ENCODE measurements around the gene PDGFRB.

Gene PDGFRB

DNA sequence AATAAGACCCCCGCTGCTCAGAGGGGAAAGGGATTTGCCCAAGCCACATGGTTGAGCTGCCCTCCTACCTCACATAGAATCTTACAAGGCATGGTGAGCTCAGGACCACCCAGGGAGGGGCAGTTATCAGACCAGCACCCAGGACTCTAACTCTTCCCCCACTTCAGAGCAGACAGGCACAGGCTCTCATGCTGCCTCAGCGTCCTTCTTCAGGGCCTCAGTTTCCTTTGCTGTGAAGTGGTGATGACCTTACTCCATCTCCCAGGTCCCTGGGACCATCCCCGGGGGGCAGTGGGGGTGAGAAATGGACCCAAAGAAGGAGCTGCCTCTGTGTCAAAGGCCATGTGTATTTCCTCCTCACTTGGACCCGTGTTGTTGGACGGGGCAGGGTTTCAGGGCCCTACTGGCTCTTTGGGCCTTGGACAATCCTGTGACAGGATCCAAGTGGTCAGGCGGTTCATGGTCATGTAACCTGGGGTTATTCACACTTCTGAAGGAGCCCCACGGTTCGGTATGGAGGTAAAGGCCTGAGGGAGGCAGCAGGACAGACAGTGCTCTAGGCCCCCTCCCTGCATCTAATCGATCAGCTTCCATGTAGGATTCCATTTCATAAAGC lies 37.6 kb downstream of the PDGFRB start:
- no peaks in the 10 kb centered on the region for H3K79me2 ChIP-seq (ENCODE audit: insufficient read depth, low read length)
- H3K9me3 ChIP-seq (ENCODE audit: insufficient read depth, low read length): no peaks in the 10 kb centered on the region
- H3F3A ChIP-seq (ENCODE audit: insufficient read depth): no peaks in the 10 kb centered on the region
- no peaks in the 10 kb centered on the region for H3K27me3 ChIP-seq (ENCODE audit: low read length)
- no peak for TF ChIP-seq EZH2phosphoT487 (conservative IDR thresholded peaks at IDR 0.05; ENCODE audit: low read length)
- TF ChIP-seq, protein P1, sequence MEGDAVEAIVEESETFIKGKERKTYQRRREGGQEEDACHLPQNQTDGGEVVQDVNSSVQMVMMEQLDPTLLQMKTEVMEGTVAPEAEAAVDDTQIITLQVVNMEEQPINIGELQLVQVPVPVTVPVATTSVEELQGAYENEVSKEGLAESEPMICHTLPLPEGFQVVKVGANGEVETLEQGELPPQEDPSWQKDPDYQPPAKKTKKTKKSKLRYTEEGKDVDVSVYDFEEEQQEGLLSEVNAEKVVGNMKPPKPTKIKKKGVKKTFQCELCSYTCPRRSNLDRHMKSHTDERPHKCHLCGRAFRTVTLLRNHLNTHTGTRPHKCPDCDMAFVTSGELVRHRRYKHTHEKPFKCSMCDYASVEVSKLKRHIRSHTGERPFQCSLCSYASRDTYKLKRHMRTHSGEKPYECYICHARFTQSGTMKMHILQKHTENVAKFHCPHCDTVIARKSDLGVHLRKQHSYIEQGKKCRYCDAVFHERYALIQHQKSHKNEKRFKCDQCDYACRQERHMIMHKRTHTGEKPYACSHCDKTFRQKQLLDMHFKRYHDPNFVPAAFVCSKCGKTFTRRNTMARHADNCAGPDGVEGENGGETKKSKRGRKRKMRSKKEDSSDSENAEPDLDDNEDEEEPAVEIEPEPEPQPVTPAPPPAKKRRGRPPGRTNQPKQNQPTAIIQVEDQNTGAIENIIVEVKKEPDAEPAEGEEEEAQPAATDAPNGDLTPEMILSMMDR (IDR thresholded peaks at IDR 0.05; ENCODE audit: insufficient read depth, low read length, poor library complexity, severe bottlenecking): no peak
- H4K20me1 ChIP-seq (ENCODE audit: low read depth, low read length): no peaks in the 10 kb centered on the region
- no peaks in the 10 kb centered on the region for H3K36me3 ChIP-seq (ENCODE audit: low read length)
- H3K9ac ChIP-seq (ENCODE audit: low read length): no peak overlapping the region
- no peak overlapping the region for H3K4me3 ChIP-seq (ENCODE audit: insufficient read depth, low read length, poor library complexity, severe bottlenecking)
- no peaks in the 10 kb centered on the region for H3K9me2 ChIP-seq (replicated peaks; ENCODE audit: insufficient read depth, low read length)
- no peak overlapping the region for H3K27ac ChIP-seq (ENCODE audit: low read depth, low read length)
- H2AFZ ChIP-seq (ENCODE audit: low read depth, low read length, severe bottlenecking): no peak overlapping the region
- H3K4me2 ChIP-seq (ENCODE audit: low read depth, low read length, poor library complexity, severe bottlenecking): no peak overlapping the region

DNA sequence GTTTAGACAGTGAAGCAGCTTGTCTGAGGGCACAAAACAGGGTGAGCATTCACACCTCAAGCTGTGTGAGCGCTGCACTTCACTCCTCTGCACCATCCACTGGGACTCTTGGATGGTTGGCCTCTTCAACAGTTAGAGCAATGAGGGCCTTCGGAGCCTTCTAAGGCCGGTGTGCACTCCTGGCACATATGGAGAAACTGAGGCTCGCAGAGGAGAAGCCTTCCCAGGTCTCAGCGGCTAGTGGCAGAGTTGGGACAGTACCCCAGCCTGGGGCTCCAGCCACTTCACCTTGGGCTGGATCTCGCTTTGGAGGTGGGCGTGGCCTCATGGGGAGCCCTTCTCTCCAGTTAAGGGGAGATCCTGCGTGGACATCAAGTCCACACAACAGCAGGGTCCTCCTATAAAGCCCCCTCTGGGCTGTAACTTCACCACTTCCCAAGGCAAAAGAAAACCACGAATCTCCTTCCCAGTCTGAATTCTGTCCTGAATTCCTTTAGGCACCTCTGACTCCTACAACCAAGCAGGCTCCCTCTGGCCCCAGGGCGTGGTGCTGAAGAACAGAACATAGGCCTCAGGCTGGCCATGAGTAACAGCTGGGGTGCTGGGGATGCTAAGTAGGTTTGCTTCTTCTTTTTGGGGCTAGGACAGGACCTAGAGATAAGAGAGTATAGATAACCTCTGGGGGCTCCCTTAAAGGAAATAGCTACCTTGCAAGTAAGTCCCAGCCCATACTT lies 38.8 kb downstream of the PDGFRB start:
- TF ChIP-seq, protein P1 (IDR thresholded peaks at IDR 0.05; ENCODE audit: insufficient read depth, low read length, poor library complexity, severe bottlenecking): no peak
- TF ChIP-seq EZH2phosphoT487 (conservative IDR thresholded peaks at IDR 0.05; ENCODE audit: low read length): no peak
- H3K36me3 ChIP-seq (ENCODE audit: low read length): no peaks in the 10 kb centered on the region
- H3K4me2 ChIP-seq (ENCODE audit: low read depth, low read length, poor library complexity, severe bottlenecking): no peak overlapping the region
- H3K9ac ChIP-seq (ENCODE audit: low read length): no peak overlapping the region
- no peaks in the 10 kb centered on the region for H4K20me1 ChIP-seq (ENCODE audit: low read depth, low read length)
- H3K79me2 ChIP-seq (ENCODE audit: insufficient read depth, low read length): no peaks in the 10 kb centered on the region
- H3K27me3 ChIP-seq (ENCODE audit: low read length): no peaks in the 10 kb centered on the region
- H3F3A ChIP-seq (ENCODE audit: insufficient read depth): no peaks in the 10 kb centered on the region
- H2AFZ ChIP-seq (ENCODE audit: low read depth, low read length, severe bottlenecking): no peak overlapping the region
- no peaks in the 10 kb centered on the region for H3K9me2 ChIP-seq (replicated peaks; ENCODE audit: insufficient read depth, low read length)
- H3K27ac ChIP-seq (ENCODE audit: low read depth, low read length): no peak overlapping the region
- no peaks in the 10 kb centered on the region for H3K9me3 ChIP-seq (ENCODE audit: insufficient read depth, low read length)
- H3K4me3 ChIP-seq (ENCODE audit: insufficient read depth, low read length, poor library complexity, severe bottlenecking): no peak overlapping the region

DNA sequence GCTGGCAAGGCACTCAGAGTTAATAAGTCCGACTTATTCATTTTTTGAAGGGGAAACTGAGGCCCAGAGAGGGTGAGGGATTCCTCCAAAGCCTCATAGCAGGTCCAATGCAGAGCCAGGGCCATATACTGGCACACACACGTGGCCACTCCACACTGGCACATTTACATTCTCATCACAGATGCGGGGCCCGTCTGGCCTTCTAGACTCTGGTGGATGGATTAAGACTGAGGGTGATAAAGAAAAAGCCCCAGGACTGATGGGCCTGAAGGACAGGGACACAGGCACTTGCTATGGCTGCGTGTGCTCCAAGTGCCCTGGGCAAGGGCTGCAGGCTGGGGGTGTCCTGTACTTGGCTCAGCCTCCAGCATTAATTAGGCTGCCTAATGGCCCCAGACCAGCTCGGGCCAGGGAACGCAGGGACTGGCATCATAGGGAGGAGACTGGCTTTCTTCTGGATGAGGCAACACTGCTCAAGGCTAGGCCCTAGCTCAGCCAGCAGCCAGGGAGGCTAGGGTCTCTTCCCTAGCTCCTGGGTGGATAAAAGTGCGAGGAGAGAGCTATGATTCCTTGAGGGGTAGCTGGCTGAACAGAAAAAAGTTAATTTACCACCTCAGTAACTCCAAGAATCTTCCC lies 40.8 kb downstream of the PDGFRB start:
- Histone ChIP-seq H3K27ac (ENCODE audit: low read depth, low read length) (no peak overlapping the region), H3K36me3 (ENCODE audit: low read length) (no peaks in the 10 kb centered on the region), H3K79me2 (ENCODE audit: insufficient read depth, low read length) (no peaks in the 10 kb centered on the region), H3K9me3 (ENCODE audit: insufficient read depth, low read length) (no peaks in the 10 kb centered on the region), H2AFZ (ENCODE audit: low read depth, low read length, severe bottlenecking) (no peak overlapping the region), H4K20me1 (ENCODE audit: low read depth, low read length) (no peaks in the 10 kb centered on the region), H3K4me3 (ENCODE audit: insufficient read depth, low read length, poor library complexity, severe bottlenecking) (no peak overlapping the region), H3K9me2 (replicated peaks; ENCODE audit: insufficient read depth, low read length) (no peaks in the 10 kb centered on the region), H3F3A (ENCODE audit: insufficient read depth) (no peaks in the 10 kb centered on the region), H3K27me3 (ENCODE audit: low read length) (no peaks in the 10 kb centered on the region), H3K4me2 (ENCODE audit: low read depth, low read length, poor library complexity, severe bottlenecking) (no peak overlapping the region), H3K9ac (ENCODE audit: low read length) (no peak overlapping the region)
- TF ChIP-seq EZH2phosphoT487 (conservative IDR thresholded peaks at IDR 0.05; ENCODE audit: low read length): no peak
- TF ChIP-seq, protein P1 (IDR thresholded peaks at IDR 0.05; ENCODE audit: insufficient read depth, low read length, poor library complexity, severe bottlenecking): no peak

All from SU-DHL-6 (cell line).